ENCODE data around the gene APMAP. TPM values are rescaled to one million over a fixed set of nuclear protein-coding genes. Genes with fewer than 3 reads are reported as not detected.

The APMAP gene
- total and polyA plus RNA-seq, 4 donors = 40.8 to 87.0 (median 62.9) TPM

DNA sequence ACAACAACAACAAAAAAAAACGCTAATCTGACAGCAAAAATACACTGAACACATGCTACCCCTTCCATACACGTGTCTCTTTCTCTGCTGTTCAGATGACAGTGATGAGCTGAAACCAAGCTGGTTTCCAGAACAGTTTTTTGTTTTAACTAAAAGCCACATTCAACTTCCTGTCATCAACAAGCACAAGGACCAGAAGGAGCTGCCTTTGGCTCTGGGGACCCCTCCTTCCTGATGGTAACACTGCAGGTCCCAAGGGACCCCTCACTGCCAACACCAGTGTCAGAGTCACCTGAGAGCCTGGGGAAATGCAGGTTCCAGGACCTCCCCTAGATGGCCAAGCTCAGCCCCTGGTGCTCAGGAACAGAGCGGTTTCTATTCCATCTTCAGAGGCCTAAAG lies 37.5 kb downstream of the APMAP start:
- WGBS, 2 donors = 58 to 65% methylated on average over 3 of the region's 3 CpGs
- Histone ChIP-seq H3K4me3 (no peak overlapping the region), H3K9ac (ENCODE audit: insufficient read depth in 1 of 2, low read length in 2 of 2) (no peak overlapping the region), H3K9me3 (ENCODE audit: control insufficient read depth in 4 of 4, insufficient read depth in 3 of 4, low read length in 3 of 4) (no peaks in the 10 kb centered on the region), H3K36me3 (ENCODE audit: control insufficient read depth in 4 of 4, insufficient read depth in 4 of 4, low read length in 4 of 4) (peaks cover 0 to 40% (median 2%) of the 10 kb centered on the region in 4 donors), H3K27me3 (ENCODE audit: control insufficient read depth in 3 of 3, insufficient read depth in 3 of 3, low read length in 2 of 3) (no peaks in the 10 kb centered on the region), H3K4me1 (ENCODE audit: control insufficient read depth in 5 of 5, insufficient read depth in 5 of 5, low read length in 5 of 5) (no peaks in the 10 kb centered on the region), H3K27ac (ENCODE audit: low read depth in 1 of 2, low read length in 1 of 2) (no peak overlapping the region)
- TF ChIP-seq, protein P1, sequence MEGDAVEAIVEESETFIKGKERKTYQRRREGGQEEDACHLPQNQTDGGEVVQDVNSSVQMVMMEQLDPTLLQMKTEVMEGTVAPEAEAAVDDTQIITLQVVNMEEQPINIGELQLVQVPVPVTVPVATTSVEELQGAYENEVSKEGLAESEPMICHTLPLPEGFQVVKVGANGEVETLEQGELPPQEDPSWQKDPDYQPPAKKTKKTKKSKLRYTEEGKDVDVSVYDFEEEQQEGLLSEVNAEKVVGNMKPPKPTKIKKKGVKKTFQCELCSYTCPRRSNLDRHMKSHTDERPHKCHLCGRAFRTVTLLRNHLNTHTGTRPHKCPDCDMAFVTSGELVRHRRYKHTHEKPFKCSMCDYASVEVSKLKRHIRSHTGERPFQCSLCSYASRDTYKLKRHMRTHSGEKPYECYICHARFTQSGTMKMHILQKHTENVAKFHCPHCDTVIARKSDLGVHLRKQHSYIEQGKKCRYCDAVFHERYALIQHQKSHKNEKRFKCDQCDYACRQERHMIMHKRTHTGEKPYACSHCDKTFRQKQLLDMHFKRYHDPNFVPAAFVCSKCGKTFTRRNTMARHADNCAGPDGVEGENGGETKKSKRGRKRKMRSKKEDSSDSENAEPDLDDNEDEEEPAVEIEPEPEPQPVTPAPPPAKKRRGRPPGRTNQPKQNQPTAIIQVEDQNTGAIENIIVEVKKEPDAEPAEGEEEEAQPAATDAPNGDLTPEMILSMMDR (IDR thresholded peaks at IDR 0.05; ENCODE audit: control extremely low read depth, extremely low read depth) = no peak
- ATAC-seq (ENCODE audit: insufficient read depth, low FRiP score) (no peak), DNase-seq (peak in 2 of 3 donors; percentile 4 to 7)

DNA sequence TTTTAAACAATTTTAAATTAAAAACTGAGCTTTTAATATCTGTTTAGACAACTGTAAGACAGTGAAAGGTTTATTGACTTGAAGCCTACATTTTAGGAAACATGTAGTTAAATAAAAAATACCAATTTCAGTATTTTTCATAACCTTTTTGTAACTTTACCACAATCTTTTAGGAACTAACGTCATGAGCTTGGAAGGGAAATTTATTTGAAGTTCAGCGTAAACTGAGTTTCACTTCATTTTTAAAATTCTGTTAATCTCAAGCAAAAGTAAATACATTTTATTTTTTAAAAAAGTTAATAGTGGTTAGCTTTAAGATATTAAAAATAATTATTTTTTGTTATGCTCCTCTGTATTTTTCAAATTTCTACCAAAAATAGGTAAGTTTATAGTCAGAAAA lies 38.0 kb downstream of the APMAP start:
- ATAC-seq (ENCODE audit: insufficient read depth, low FRiP score) (no peak), DNase-seq (no peak)
- TF ChIP-seq, protein P1 (IDR thresholded peaks at IDR 0.05; ENCODE audit: control extremely low read depth, extremely low read depth) = no peak
- WGBS, 2 donors = 41 to 73% methylated on average over 2 of the region's 2 CpGs
- Histone ChIP-seq H3K4me1 (ENCODE audit: control insufficient read depth in 5 of 5, insufficient read depth in 5 of 5, low read length in 5 of 5) (no peaks in the 10 kb centered on the region), H3K36me3 (ENCODE audit: control insufficient read depth in 4 of 4, insufficient read depth in 4 of 4, low read length in 4 of 4) (peaks cover 0 to 35% (median 2%) of the 10 kb centered on the region in 4 donors), H3K9ac (ENCODE audit: insufficient read depth in 1 of 2, low read length in 2 of 2) (no peak overlapping the region), H3K4me3 (no peak overlapping the region), H3K27me3 (ENCODE audit: control insufficient read depth in 3 of 3, insufficient read depth in 3 of 3, low read length in 2 of 3) (no peaks in the 10 kb centered on the region), H3K27ac (ENCODE audit: low read depth in 1 of 2, low read length in 1 of 2) (no peak overlapping the region), H3K9me3 (ENCODE audit: control insufficient read depth in 4 of 4, insufficient read depth in 3 of 4, low read length in 3 of 4) (no peaks in the 10 kb centered on the region)

DNA sequence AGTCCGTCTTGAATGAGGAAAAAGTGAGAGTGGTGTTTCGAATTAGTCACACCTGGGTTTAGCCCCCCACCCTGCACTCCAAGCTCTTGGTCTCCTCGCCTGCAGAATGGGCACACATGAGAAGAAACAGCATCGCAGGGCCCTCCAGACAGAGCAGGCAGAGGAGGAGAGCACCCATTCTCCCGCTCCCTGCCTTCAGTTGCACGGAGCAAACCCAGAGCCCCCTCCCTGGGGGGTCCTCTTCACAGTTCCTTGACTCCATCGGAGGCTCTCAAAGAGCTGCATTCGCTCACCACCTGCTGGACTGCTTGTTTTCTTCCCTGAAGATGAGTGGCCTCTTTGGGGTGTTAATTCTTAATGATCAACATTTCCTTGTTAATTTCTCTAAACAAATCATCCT lies 38.4 kb downstream of the APMAP start:
- WGBS, 2 donors = 77 to 80% methylated on average over 8 of the region's 8 CpGs
- peak in 1 of 3 donors; percentile 7 for DNase-seq
- Histone ChIP-seq H3K27ac (ENCODE audit: low read depth in 1 of 2, low read length in 1 of 2) (no peak overlapping the region), H3K9ac (ENCODE audit: insufficient read depth in 1 of 2, low read length in 2 of 2) (no peak overlapping the region), H3K9me3 (ENCODE audit: control insufficient read depth in 4 of 4, insufficient read depth in 3 of 4, low read length in 3 of 4) (no peaks in the 10 kb centered on the region), H3K4me1 (ENCODE audit: control insufficient read depth in 5 of 5, insufficient read depth in 5 of 5, low read length in 5 of 5) (no peaks in the 10 kb centered on the region), H3K36me3 (ENCODE audit: control insufficient read depth in 4 of 4, insufficient read depth in 4 of 4, low read length in 4 of 4) (peaks cover 0 to 32% (median 2%) of the 10 kb centered on the region in 4 donors), H3K4me3 (no peak overlapping the region), H3K27me3 (ENCODE audit: control insufficient read depth in 3 of 3, insufficient read depth in 3 of 3, low read length in 2 of 3) (no peaks in the 10 kb centered on the region)
- no peak for ATAC-seq (ENCODE audit: insufficient read depth, low FRiP score)
- TF ChIP-seq, protein P1 (IDR thresholded peaks at IDR 0.05; ENCODE audit: control extremely low read depth, extremely low read depth) = no peak

DNA sequence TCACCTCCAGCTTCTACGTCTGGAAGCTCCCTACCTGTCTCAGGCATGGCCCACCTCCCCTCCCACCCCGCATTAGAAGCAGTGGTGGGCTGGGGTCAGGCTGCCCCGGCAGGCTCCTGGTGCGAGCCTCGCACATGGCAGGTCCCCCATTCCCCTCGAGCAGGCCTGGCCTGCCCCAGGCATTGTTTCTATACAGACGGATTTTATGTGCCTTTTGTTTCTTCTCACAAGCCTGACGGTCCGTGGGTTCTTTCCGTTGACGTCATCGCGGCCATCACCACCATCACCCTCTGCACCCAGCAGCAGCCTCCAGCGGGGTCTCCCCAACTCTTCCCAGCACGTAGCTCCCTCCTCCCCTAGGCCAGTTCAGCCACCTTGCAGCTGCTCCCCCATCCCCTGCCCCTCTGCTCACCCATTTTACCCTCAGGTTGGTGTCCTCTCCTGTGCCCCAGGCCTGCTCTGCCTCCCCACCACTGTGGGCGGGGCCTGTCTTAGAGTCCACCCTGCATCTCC lies 38.9 kb downstream of the APMAP start:
- H3K27ac ChIP-seq (ENCODE audit: low read depth in 1 of 2, low read length in 1 of 2) = no peak overlapping the region
- 82 to 87% methylated on average over 16 of the region's 16 CpGs for WGBS, 2 donors
- H3K9ac ChIP-seq (ENCODE audit: insufficient read depth in 1 of 2, low read length in 2 of 2) = no peak overlapping the region
- no peak overlapping the region for H3K4me3 ChIP-seq
- TF ChIP-seq, protein P1 (IDR thresholded peaks at IDR 0.05; ENCODE audit: control extremely low read depth, extremely low read depth) = no peak
- peaks cover 0 to 27% (median 2%) of the 10 kb centered on the region in 4 donors for H3K36me3 ChIP-seq (ENCODE audit: control insufficient read depth in 4 of 4, insufficient read depth in 4 of 4, low read length in 4 of 4)
- ATAC-seq (ENCODE audit: insufficient read depth, low FRiP score) (no peak), DNase-seq (peak in 1 of 3 donors; percentile 6)
- H3K4me1 ChIP-seq (ENCODE audit: control insufficient read depth in 5 of 5, insufficient read depth in 5 of 5, low read length in 5 of 5) = no peaks in the 10 kb centered on the region
- H3K27me3 ChIP-seq (ENCODE audit: control insufficient read depth in 3 of 3, insufficient read depth in 3 of 3, low read length in 2 of 3) = no peaks in the 10 kb centered on the region
- H3K9me3 ChIP-seq (ENCODE audit: control insufficient read depth in 4 of 4, insufficient read depth in 3 of 4, low read length in 3 of 4) = no peaks in the 10 kb centered on the region

Data from lung (tissue), 12 donors.